GM12878 (cell line): ENCODE results near the gene AIFM3. TPM values are rescaled to one million over a fixed set of nuclear protein-coding genes. Genes with fewer than 3 reads are reported as not detected.

ENCODE experiments used
- ETV6 ChIP-seq, 2 experiments: fragments of 450-650 bp in 1 of 2; IDR thresholded peaks in 1 of 2; conservative IDR thresholded peaks in 1 of 2; 2 replicates each; pipeline ENCODE4 v1.6.1; 2014; ENCODE audit warnings: antibody characterized with exemption in 1 of 2, borderline replicate concordance in 1 of 2, low read depth in 1 of 2, mild to moderate bottlenecking in 1 of 2, moderate library complexity in 1 of 2
- HSF1 ChIP-seq: fragments of 150-350 bp; IDR thresholded peaks from 2 replicates; pipeline ENCODE4 v1.6.1; 2014; ENCODE audit warnings: mild to moderate bottlenecking, low read depth, low read length
- IRF4 ChIP-seq: IDR thresholded peaks from 2 replicates; pipeline ENCODE4 v1.6.1; 2011; ENCODE audit warnings: low read depth, low read length
- MAX ChIP-seq: IDR thresholded peaks from 2 replicates; pipeline ENCODE4 v1.6.1; 2012; ENCODE audit warnings: low read depth, low read length, improper control_type of control experiment
- MLLT1 ChIP-seq: fragments of 450-650 bp; IDR thresholded peaks from 2 replicates; pipeline ENCODE4 v1.6.1; 2016; ENCODE audit warnings: mild to moderate bottlenecking
- MTA3 ChIP-seq: IDR thresholded peaks from 2 replicates; pipeline ENCODE4 v1.6.1; 2012; ENCODE audit warnings: low read length, inconsistent platforms, borderline replicate concordance
- NBN ChIP-seq: fragments of 450-650 bp; IDR thresholded peaks from 2 replicates; pipeline ENCODE4 v1.6.1; 2016
- WRNIP1 ChIP-seq: IDR thresholded peaks from 2 replicates; pipeline ENCODE4 v1.6.1; 2011; ENCODE audit warnings: low read depth, low read length, improper control_type of control experiment, borderline replicate concordance
- ZBTB33 ChIP-seq: fragments of 450-650 bp; IDR thresholded peaks from 2 replicates; pipeline ENCODE4 v1.6.1; 2017; ENCODE audit warnings: mild to moderate bottlenecking
- polyA plus RNA-seq, 11 experiments: library from polyadenylated mRNA; depleted of rRNA in 4 of 11; unstranded in 6 of 11; stranded (reverse) in 5 of 11; fragments of >200 nt; fragmentation: Nextera tagmentation in 4 of 11; fragmentation: Illumina TruSeq in 1 of 11; extraction: Ambion mirVana in 4 of 11; extraction: Trizol in 1 of 11; gene quantifications; 1 replicate in 1 of 11; 2 replicates in 10 of 11; pipeline versions ENCODE4 v1.2.1 to v1.2.3, GENCODE V29; 2011 to 2016; ENCODE audit warnings: inconsistent platforms in 2 of 11, missing spikeins in 2 of 11, low read depth in 1 of 11
- total RNA-seq, 4 experiments: library from RNA; depleted of rRNA in 3 of 4; stranded (reverse); fragments of >200 nt in 3 of 4; fragmentation: Illumina TruSeq in 1 of 4; extraction: Trizol in 1 of 4; gene quantifications; 2 replicates each; pipeline versions ENCODE4 v1.2.1 to v1.2.3, GENCODE V29; 2013 to 2021

AIFM3 gene
- total and polyA plus RNA-seq, 10 of the 15 experiments (the other 5 are each of a cell fraction or from before 2014, with no cell fraction given) = 0.06 to 0.34 (median 0.21) TPM; not detected in 6

- TF ChIP-seq ZBTB33 (no peak), WRNIP1 (no peak), MLLT1 (no peak), MTA3 (no peak), IRF4 (no peak), MAX (no peak), HSF1 (no peak), ETV6 (conservative IDR thresholded peaks at IDR 0.05 in 1 of 2, IDR thresholded peaks at IDR 0.05 in 1 of 2; ENCODE audit: borderline replicate concordance in 1 of 2, low read depth in 1 of 2) (no peak), NBN (no peak)
- TF ChIP-seq, all 136 proteins: peak for 3
Observed at GRCh38 chr22:21020802-21021429, 53.9 kb downstream of the AIFM3 start (continued).
